GM12878 (cell line): Measurements from ENCODE around the gene TLR5. TPM values are rescaled to one million over a fixed set of nuclear protein-coding genes. Genes with fewer than 3 reads are reported as not detected.
A peak's percentile ranks its signal among the peaks of the same experiment; 100 is the strongest.

Experiments
- FOS ChIP-seq: IDR thresholded peaks from 3 replicates; pipeline ENCODE4 v1.6.1; 2011; ENCODE audit warnings: borderline replicate concordance; ENCODE audit not compliant: insufficient read length; ENCODE audit errors: extremely low read depth
- NR2C1 ChIP-seq: fragments of 450-650 bp; IDR thresholded peaks from 2 replicates; pipeline ENCODE4 v1.6.1; 2017; ENCODE audit warnings: antibody characterized with exemption, mild to moderate bottlenecking, moderate library complexity
- RAD21 ChIP-seq: IDR thresholded peaks from 2 replicates; pipeline ENCODE4 v1.6.1; 2011; ENCODE audit warnings: mild to moderate bottlenecking, low read depth, low read length, moderate library complexity; ENCODE audit not compliant: insufficient read depth
- SMAD5 ChIP-seq: IDR thresholded peaks from 2 replicates; pipeline ENCODE4 v1.6.1; 2016; ENCODE audit warnings: antibody characterized with exemption, low read depth
- SUZ12 ChIP-seq: fragments of 200-600 bp; sonication (generic); IDR thresholded peaks from one replicate; pipeline ENCODE4 v1.6.1; 2018; ENCODE audit warnings: antibody characterized with exemption, mild to moderate bottlenecking; ENCODE audit not compliant: unreplicated experiment
- polyA plus RNA-seq, 11 experiments: library from polyadenylated mRNA; depleted of rRNA in 4 of 11; unstranded in 6 of 11; stranded (reverse) in 5 of 11; fragments of >200 nt; fragmentation: Nextera tagmentation in 4 of 11; fragmentation: Illumina TruSeq in 1 of 11; extraction: Ambion mirVana in 4 of 11; extraction: Trizol in 1 of 11; gene quantifications; 1 replicate in 1 of 11; 2 replicates in 10 of 11; pipeline versions ENCODE4 v1.2.1 to v1.2.3, GENCODE V29; 2011 to 2016; ENCODE audit warnings: inconsistent platforms in 2 of 11, missing spikeins in 2 of 11, low read depth in 1 of 11
- total RNA-seq, 4 experiments: library from RNA; depleted of rRNA in 3 of 4; stranded (reverse); fragments of >200 nt in 3 of 4; fragmentation: Illumina TruSeq in 1 of 4; extraction: Trizol in 1 of 4; gene quantifications; 2 replicates each; pipeline versions ENCODE4 v1.2.1 to v1.2.3, GENCODE V29; 2013 to 2021
- TF ChIP-seq, protein P1 (sequence below): IDR thresholded peaks from 2 replicates; pipeline ENCODE4 v1.6.1; 2012; ENCODE audit warnings: mild to moderate bottlenecking, low read depth, low read length
- TF ChIP-seq, protein P2 (sequence below): fragments of 450-650 bp; IDR thresholded peaks from 2 replicates; pipeline ENCODE4 v1.6.1; 2016; ENCODE audit warnings: mild to moderate bottlenecking
- TF ChIP-seq, protein P3 (sequence below): fragments of 450-650 bp; formaldehyde crosslinking; IDR thresholded peaks from 2 replicates; pipeline ENCODE4 v1.4.0; 2020; ENCODE audit warnings: mild to moderate bottlenecking, moderate library complexity
- TF ChIP-seq, protein P4 (sequence below): fragments of 450-650 bp; IDR thresholded peaks from 2 replicates; pipeline ENCODE4 v1.6.1; 2018; ENCODE audit warnings: mild to moderate bottlenecking, low read depth, moderate library complexity; ENCODE audit not compliant: partially characterized antibody
- TF ChIP-seq, protein P5 (sequence below): fragments of 450-650 bp; formaldehyde crosslinking; IDR thresholded peaks from 2 replicates; pipeline ENCODE4 v1.5.0; 2022; ENCODE audit warnings: mild to moderate bottlenecking, missing genetic modification characterization
- TF ChIP-seq, protein P6 (sequence below), 3 experiments: IDR thresholded peaks in 2 of 3; conservative IDR thresholded peaks in 1 of 3; 2 replicates each; pipeline ENCODE4 v1.5.1; 2011; ENCODE audit warnings: low read depth in 3 of 3, low read length in 3 of 3, mild to moderate bottlenecking in 3 of 3, control low read depth in 2 of 3, moderate library complexity in 2 of 3, inconsistent platforms in 1 of 3, mixed read lengths in 1 of 3; ENCODE audit not compliant: control insufficient read depth in 2 of 3, insufficient read depth in 1 of 3; ENCODE audit errors: extremely low read depth in 1 of 3

Gene TLR5
- total and polyA plus RNA-seq, 10 of the 15 experiments (the other 5 are each of a cell fraction or from before 2014, with no cell fraction given) = 0.34 to 5.3 (median 0.79) TPM

DNA sequence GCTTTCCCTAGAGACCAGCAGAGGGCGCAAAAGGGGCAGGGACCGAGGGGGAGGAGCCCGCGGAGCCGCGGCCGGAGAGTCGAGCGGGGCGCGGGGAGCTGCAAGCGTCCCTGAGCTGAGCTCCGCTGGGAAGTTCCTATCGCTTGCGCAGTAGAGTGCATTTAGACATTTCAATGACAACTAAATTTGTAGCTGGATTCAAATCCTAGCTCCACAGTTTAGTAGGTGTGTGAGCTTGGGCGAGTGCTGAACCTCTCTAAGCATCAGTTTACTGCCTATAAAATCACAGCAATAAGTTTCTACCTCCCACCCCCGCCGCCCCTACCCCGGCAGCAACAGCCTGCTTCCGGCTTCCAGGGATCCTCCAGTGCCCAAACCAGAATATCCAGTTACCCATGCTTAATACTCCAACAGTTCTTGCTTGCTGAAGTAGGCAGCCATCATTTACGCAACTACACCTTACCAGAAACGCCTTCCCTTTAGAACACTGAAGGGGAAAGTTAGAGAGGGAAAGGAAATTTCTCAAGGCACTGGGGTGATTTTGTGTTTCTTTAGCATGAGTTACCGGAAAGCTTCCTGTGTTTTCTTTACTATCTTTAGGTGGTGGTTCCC is 9.1 kb downstream of the TLR5 start (continued):
- TF ChIP-seq, protein P1, sequence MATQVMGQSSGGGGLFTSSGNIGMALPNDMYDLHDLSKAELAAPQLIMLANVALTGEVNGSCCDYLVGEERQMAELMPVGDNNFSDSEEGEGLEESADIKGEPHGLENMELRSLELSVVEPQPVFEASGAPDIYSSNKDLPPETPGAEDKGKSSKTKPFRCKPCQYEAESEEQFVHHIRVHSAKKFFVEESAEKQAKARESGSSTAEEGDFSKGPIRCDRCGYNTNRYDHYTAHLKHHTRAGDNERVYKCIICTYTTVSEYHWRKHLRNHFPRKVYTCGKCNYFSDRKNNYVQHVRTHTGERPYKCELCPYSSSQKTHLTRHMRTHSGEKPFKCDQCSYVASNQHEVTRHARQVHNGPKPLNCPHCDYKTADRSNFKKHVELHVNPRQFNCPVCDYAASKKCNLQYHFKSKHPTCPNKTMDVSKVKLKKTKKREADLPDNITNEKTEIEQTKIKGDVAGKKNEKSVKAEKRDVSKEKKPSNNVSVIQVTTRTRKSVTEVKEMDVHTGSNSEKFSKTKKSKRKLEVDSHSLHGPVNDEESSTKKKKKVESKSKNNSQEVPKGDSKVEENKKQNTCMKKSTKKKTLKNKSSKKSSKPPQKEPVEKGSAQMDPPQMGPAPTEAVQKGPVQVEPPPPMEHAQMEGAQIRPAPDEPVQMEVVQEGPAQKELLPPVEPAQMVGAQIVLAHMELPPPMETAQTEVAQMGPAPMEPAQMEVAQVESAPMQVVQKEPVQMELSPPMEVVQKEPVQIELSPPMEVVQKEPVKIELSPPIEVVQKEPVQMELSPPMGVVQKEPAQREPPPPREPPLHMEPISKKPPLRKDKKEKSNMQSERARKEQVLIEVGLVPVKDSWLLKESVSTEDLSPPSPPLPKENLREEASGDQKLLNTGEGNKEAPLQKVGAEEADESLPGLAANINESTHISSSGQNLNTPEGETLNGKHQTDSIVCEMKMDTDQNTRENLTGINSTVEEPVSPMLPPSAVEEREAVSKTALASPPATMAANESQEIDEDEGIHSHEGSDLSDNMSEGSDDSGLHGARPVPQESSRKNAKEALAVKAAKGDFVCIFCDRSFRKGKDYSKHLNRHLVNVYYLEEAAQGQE = no peak
- TF ChIP-seq RAD21 = peak; percentile 78
- TF ChIP-seq NR2C1 = no peak
- peak; percentile 54 for TF ChIP-seq SUZ12
- TF ChIP-seq, protein P2, sequence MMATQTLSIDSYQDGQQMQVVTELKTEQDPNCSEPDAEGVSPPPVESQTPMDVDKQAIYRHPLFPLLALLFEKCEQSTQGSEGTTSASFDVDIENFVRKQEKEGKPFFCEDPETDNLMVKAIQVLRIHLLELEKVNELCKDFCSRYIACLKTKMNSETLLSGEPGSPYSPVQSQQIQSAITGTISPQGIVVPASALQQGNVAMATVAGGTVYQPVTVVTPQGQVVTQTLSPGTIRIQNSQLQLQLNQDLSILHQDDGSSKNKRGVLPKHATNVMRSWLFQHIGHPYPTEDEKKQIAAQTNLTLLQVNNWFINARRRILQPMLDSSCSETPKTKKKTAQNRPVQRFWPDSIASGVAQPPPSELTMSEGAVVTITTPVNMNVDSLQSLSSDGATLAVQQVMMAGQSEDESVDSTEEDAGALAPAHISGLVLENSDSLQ = no peak
- TF ChIP-seq, protein P3, sequence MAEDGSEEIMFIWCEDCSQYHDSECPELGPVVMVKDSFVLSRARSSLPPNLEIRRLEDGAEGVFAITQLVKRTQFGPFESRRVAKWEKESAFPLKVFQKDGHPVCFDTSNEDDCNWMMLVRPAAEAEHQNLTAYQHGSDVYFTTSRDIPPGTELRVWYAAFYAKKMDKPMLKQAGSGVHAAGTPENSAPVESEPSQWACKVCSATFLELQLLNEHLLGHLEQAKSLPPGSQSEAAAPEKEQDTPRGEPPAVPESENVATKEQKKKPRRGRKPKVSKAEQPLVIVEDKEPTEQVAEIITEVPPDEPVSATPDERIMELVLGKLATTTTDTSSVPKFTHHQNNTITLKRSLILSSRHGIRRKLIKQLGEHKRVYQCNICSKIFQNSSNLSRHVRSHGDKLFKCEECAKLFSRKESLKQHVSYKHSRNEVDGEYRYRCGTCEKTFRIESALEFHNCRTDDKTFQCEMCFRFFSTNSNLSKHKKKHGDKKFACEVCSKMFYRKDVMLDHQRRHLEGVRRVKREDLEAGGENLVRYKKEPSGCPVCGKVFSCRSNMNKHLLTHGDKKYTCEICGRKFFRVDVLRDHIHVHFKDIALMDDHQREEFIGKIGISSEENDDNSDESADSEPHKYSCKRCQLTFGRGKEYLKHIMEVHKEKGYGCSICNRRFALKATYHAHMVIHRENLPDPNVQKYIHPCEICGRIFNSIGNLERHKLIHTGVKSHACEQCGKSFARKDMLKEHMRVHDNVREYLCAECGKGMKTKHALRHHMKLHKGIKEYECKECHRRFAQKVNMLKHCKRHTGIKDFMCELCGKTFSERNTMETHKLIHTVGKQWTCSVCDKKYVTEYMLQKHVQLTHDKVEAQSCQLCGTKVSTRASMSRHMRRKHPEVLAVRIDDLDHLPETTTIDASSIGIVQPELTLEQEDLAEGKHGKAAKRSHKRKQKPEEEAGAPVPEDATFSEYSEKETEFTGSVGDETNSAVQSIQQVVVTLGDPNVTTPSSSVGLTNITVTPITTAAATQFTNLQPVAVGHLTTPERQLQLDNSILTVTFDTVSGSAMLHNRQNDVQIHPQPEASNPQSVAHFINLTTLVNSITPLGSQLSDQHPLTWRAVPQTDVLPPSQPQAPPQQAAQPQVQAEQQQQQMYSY (CRISPR knock-in tag) = no peak
- TF ChIP-seq, protein P4, sequence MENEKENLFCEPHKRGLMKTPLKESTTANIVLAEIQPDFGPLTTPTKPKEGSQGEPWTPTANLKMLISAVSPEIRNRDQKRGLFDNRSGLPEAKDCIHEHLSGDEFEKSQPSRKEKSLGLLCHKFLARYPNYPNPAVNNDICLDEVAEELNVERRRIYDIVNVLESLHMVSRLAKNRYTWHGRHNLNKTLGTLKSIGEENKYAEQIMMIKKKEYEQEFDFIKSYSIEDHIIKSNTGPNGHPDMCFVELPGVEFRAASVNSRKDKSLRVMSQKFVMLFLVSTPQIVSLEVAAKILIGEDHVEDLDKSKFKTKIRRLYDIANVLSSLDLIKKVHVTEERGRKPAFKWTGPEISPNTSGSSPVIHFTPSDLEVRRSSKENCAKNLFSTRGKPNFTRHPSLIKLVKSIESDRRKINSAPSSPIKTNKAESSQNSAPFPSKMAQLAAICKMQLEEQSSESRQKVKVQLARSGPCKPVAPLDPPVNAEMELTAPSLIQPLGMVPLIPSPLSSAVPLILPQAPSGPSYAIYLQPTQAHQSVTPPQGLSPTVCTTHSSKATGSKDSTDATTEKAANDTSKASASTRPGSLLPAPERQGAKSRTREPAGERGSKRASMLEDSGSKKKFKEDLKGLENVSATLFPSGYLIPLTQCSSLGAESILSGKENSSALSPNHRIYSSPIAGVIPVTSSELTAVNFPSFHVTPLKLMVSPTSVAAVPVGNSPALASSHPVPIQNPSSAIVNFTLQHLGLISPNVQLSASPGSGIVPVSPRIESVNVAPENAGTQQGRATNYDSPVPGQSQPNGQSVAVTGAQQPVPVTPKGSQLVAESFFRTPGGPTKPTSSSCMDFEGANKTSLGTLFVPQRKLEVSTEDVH = no peak
- TF ChIP-seq, protein P5, sequence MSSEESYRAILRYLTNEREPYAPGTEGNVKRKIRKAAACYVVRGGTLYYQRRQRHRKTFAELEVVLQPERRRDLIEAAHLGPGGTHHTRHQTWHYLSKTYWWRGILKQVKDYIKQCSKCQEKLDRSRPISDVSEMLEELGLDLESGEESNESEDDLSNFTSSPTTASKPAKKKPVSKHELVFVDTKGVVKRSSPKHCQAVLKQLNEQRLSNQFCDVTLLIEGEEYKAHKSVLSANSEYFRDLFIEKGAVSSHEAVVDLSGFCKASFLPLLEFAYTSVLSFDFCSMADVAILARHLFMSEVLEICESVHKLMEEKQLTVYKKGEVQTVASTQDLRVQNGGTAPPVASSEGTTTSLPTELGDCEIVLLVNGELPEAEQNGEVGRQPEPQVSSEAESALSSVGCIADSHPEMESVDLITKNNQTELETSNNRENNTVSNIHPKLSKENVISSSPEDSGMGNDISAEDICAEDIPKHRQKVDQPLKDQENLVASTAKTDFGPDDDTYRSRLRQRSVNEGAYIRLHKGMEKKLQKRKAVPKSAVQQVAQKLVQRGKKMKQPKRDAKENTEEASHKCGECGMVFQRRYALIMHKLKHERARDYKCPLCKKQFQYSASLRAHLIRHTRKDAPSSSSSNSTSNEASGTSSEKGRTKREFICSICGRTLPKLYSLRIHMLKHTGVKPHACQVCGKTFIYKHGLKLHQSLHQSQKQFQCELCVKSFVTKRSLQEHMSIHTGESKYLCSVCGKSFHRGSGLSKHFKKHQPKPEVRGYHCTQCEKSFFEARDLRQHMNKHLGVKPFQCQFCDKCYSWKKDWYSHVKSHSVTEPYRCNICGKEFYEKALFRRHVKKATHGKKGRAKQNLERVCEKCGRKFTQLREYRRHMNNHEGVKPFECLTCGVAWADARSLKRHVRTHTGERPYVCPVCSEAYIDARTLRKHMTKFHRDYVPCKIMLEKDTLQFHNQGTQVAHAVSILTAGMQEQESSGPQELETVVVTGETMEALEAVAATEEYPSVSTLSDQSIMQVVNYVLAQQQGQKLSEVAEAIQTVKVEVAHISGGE = no peak
- TF ChIP-seq, protein P6, sequence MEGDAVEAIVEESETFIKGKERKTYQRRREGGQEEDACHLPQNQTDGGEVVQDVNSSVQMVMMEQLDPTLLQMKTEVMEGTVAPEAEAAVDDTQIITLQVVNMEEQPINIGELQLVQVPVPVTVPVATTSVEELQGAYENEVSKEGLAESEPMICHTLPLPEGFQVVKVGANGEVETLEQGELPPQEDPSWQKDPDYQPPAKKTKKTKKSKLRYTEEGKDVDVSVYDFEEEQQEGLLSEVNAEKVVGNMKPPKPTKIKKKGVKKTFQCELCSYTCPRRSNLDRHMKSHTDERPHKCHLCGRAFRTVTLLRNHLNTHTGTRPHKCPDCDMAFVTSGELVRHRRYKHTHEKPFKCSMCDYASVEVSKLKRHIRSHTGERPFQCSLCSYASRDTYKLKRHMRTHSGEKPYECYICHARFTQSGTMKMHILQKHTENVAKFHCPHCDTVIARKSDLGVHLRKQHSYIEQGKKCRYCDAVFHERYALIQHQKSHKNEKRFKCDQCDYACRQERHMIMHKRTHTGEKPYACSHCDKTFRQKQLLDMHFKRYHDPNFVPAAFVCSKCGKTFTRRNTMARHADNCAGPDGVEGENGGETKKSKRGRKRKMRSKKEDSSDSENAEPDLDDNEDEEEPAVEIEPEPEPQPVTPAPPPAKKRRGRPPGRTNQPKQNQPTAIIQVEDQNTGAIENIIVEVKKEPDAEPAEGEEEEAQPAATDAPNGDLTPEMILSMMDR (IDR thresholded peaks at IDR 0.05 in 2 of 3, conservative IDR thresholded peaks at IDR 0.05 in 1 of 3; ENCODE audit: control insufficient read depth in 2 of 3, extremely low read depth in 1 of 3, insufficient read depth in 1 of 3, low read depth in 3 of 3, low read length in 3 of 3) = peak; percentile 88 to 95 (median 93)
- no peak for TF ChIP-seq FOS
- TF ChIP-seq SMAD5 = no peak
